Lower lobe of right lung (tissue), 2 donors: ENCODE data around the gene STXBP3. TPM values are rescaled to one million over a fixed set of nuclear protein-coding genes. Genes with fewer than 3 reads are reported as not detected.

Experiments used
- ATAC-seq, 2 donors: fragments of 200-7000 bp; cut with Tn5 transposase; one replicate each; pipeline ENCODE4 v1.9.1; 2020 to 2022; ENCODE audit warnings: mild to moderate bottlenecking in 2 of 2, moderate library complexity in 2 of 2
- DNase-seq: peaks from one replicate; pipeline ENCODE4 v3.0.0-alpha.2; 2020
- H3K27ac ChIP-seq: fragments of 200-600 bp; one replicate; pipeline ENCODE4 v1.8.0; 2022
- H3K27me3 ChIP-seq: fragments of 200-600 bp; one replicate; pipeline ENCODE4 v1.8.0; 2022; ENCODE audit warnings: low read depth
- H3K36me3 ChIP-seq: fragments of 200-600 bp; one replicate; pipeline ENCODE4 v1.8.0; 2022; ENCODE audit warnings: mild to moderate bottlenecking
- H3K4me1 ChIP-seq: fragments of 200-600 bp; one replicate; pipeline ENCODE4 v1.8.0; 2022
- H3K4me3 ChIP-seq: fragments of 200-600 bp; one replicate; pipeline ENCODE4 v1.8.0; 2022; ENCODE audit warnings: mild to moderate bottlenecking
- H3K9me3 ChIP-seq: fragments of 200-600 bp; one replicate; pipeline ENCODE4 v1.8.0; 2022
- CTCF ChIP-seq: fragments of 200-600 bp; IDR thresholded peaks from one replicate; pipeline ENCODE4 v1.8.0; 2022; ENCODE audit warnings: antibody characterized with exemption, mild to moderate bottlenecking
- intact Hi-C: fragments of 100-400 bp; cut with DNase I; formaldehyde crosslinking; loops from one replicate; pipeline ENCODE4 v1.11.0; 2022
- total RNA-seq: library from RNA; stranded (reverse); fragmentation: NEBNext Ultra II Directional; extraction: Animal tissue kit (Norgen Biotek cat#: 25700); gene quantifications from one replicate; pipeline ENCODE4 v1.2.1, GENCODE V29; 2021
- donor health status: DM: no; HTN: yes; CAD: no; lungs with severe emphysema.

The STXBP3 gene
- total RNA-seq, 1 donor from 2014 or later, result 54.4 TPM

- Histone ChIP-seq H3K4me3 (no peak overlapping the region), H3K36me3 (no peaks in the 10 kb centered on the region), H3K27ac (no peak overlapping the region), H3K9me3 (no peaks in the 10 kb centered on the region), H3K27me3 (no peaks in the 10 kb centered on the region), H3K4me1 (no peaks in the 10 kb centered on the region)
- no peak for DNase-seq
- no peak for TF ChIP-seq CTCF
- ATAC-seq, result no peak
- intact Hi-C loops, result no loop called here
Observed at GRCh38 chr1:108845446-108845845, 99.0 kb downstream of the STXBP3 start.

GRCh38 chr1:108845991-108846390 lies 99.5 kb downstream of the STXBP3 start:
- H3K4me3 ChIP-seq, result no peak overlapping the region
- H3K36me3 ChIP-seq, result no peaks in the 10 kb centered on the region
- no peak for TF ChIP-seq CTCF
- no peaks in the 10 kb centered on the region for H3K27me3 ChIP-seq
- no peak for DNase-seq
- no peaks in the 10 kb centered on the region for H3K4me1 ChIP-seq
- no peak for ATAC-seq
- no peak overlapping the region for H3K27ac ChIP-seq
- no peaks in the 10 kb centered on the region for H3K9me3 ChIP-seq
- intact Hi-C loops, result no loop called here

GRCh38 chr1:108847494-108847893 lies 101.0 kb downstream of the STXBP3 start:
- H3K4me3 ChIP-seq, result no peak overlapping the region
- intact Hi-C loops, result no loop called here
- DNase-seq (no peak), ATAC-seq (no peak)
- no peaks in the 10 kb centered on the region for H3K36me3 ChIP-seq
- no peak overlapping the region for H3K27ac ChIP-seq
- no peak for TF ChIP-seq CTCF
- no peaks in the 10 kb centered on the region for H3K9me3 ChIP-seq
- no peaks in the 10 kb centered on the region for H3K27me3 ChIP-seq
- H3K4me1 ChIP-seq, result peaks cover 7% of the 10 kb centered on the region

- no peak for ATAC-seq
- DNase-seq, result no peak
- Histone ChIP-seq H3K36me3 (no peaks in the 10 kb centered on the region), H3K4me1 (peaks cover 11% of the 10 kb centered on the region), H3K27me3 (no peaks in the 10 kb centered on the region), H3K4me3 (no peak overlapping the region), H3K9me3 (no peaks in the 10 kb centered on the region), H3K27ac (no peak overlapping the region)
- intact Hi-C loops, result no loop called here
- no peak for TF ChIP-seq CTCF
Observed at GRCh38 chr1:108848806-108849205, 102.3 kb downstream of the STXBP3 start.

- DNase-seq (no peak), ATAC-seq (no peak)
- H3K36me3 ChIP-seq, result no peaks in the 10 kb centered on the region
- no peaks in the 10 kb centered on the region for H3K9me3 ChIP-seq
- H3K27me3 ChIP-seq, result no peaks in the 10 kb centered on the region
- no peak for TF ChIP-seq CTCF
- peaks cover 11% of the 10 kb centered on the region for H3K4me1 ChIP-seq
- no peak overlapping the region for H3K4me3 ChIP-seq
- peak overlapping the region; percentile 38 for H3K27ac ChIP-seq
- intact Hi-C loops, result no loop called here
Observed at GRCh38 chr1:108850929-108851328, 104.5 kb downstream of the STXBP3 start.

GRCh38 chr1:108851567-108851966 lies 105.1 kb downstream of the STXBP3 start:
- H3K36me3 ChIP-seq, result no peaks in the 10 kb centered on the region
- H3K4me1 ChIP-seq, result peaks cover 11% of the 10 kb centered on the region
- no peak overlapping the region for H3K4me3 ChIP-seq
- TF ChIP-seq CTCF, result no peak
- no peak for ATAC-seq
- intact Hi-C loops, result no loop called here
- H3K27ac ChIP-seq, result peak overlapping the region; percentile 38
- no peaks in the 10 kb centered on the region for H3K27me3 ChIP-seq
- no peak for DNase-seq
- no peaks in the 10 kb centered on the region for H3K9me3 ChIP-seq
